ENCODE results near the gene FAM193B.

The FAM193B gene

DNA sequence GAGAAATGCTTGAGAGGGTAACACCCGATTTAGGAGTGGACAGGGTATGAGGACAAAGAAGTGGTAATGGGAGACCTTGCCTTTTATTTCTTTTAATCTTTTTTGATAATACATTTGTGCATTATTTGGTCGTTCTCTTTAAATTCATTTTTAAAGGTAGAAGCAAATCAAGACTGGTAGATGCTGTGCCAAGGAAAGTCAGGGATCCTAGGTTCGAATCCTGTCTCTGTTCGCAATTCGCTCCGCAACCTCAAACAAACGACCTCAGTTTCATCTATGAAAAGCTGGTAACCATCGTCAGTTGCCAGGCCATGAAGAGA is 37.3 kb upstream of the FAM193B start:
- peak overlapping the region; percentile 99 for H3K4me3 ChIP-seq (ENCODE audit: low read length)
- H3K79me2 ChIP-seq (ENCODE audit: low read length): peaks cover 26% of the 10 kb centered on the region
- TF ChIP-seq, protein P1, sequence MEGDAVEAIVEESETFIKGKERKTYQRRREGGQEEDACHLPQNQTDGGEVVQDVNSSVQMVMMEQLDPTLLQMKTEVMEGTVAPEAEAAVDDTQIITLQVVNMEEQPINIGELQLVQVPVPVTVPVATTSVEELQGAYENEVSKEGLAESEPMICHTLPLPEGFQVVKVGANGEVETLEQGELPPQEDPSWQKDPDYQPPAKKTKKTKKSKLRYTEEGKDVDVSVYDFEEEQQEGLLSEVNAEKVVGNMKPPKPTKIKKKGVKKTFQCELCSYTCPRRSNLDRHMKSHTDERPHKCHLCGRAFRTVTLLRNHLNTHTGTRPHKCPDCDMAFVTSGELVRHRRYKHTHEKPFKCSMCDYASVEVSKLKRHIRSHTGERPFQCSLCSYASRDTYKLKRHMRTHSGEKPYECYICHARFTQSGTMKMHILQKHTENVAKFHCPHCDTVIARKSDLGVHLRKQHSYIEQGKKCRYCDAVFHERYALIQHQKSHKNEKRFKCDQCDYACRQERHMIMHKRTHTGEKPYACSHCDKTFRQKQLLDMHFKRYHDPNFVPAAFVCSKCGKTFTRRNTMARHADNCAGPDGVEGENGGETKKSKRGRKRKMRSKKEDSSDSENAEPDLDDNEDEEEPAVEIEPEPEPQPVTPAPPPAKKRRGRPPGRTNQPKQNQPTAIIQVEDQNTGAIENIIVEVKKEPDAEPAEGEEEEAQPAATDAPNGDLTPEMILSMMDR (IDR thresholded peaks at IDR 0.05; ENCODE audit: low read depth, low read length): no peak
- TF ChIP-seq EZH2phosphoT487 (IDR thresholded peaks at IDR 0.05; ENCODE audit: low read depth): no peak
- no peak overlapping the region for H3K27ac ChIP-seq (ENCODE audit: low read length)
- peaks cover 14% of the 10 kb centered on the region for H3K4me1 ChIP-seq (ENCODE audit: low read length)
- H2AFZ ChIP-seq (ENCODE audit: low read depth, low read length): peak overlapping the region; percentile 100
- peaks cover 35% of the 10 kb centered on the region for H3K36me3 ChIP-seq (replicated peaks; ENCODE audit: low read depth, low read length)
- no peaks in the 10 kb centered on the region for H3K9me3 ChIP-seq (ENCODE audit: insufficient read depth, low read length)
- H3K27me3 ChIP-seq (ENCODE audit: low read depth, low read length): no peaks in the 10 kb centered on the region
- no peaks in the 10 kb centered on the region for H4K20me1 ChIP-seq (ENCODE audit: insufficient read depth, low read length)
- H3K9ac ChIP-seq (ENCODE audit: low read length): peak overlapping the region; percentile 99
- H3K4me2 ChIP-seq (ENCODE audit: low read length): peak overlapping the region; percentile 78

DNA sequence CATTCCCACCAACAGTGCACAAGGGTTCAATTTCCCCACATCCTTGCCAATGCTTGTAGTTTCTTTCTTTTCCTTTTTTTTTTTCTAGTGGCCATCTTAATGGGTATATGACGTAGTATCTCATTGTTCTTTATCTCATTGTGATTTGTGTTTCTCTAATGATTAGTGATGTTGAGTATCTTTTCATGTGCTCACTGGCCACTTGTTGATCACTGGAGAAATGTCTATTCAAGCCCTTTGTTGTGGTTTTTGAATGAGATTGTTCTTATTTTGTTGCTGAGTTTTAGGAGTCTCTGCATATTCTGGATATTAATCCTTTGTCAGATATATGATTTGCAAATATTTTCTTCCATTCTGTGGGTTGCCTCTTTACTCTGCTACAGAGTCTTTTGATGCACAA is 36.0 kb upstream of the FAM193B start:
- Histone ChIP-seq H3K4me3 (ENCODE audit: low read length) (no peak overlapping the region), H4K20me1 (ENCODE audit: insufficient read depth, low read length) (no peaks in the 10 kb centered on the region), H3K36me3 (replicated peaks; ENCODE audit: low read depth, low read length) (peaks cover 23% of the 10 kb centered on the region), H3K27me3 (ENCODE audit: low read depth, low read length) (peaks cover 3% of the 10 kb centered on the region; the same call in 1 of the 2 replicates), H3K27ac (ENCODE audit: low read length) (no peak overlapping the region), H2AFZ (ENCODE audit: low read depth, low read length) (no peak overlapping the region), H3K4me2 (ENCODE audit: low read length) (no peak overlapping the region), H3K9me3 (ENCODE audit: insufficient read depth, low read length) (no peaks in the 10 kb centered on the region), H3K79me2 (ENCODE audit: low read length) (peaks cover 26% of the 10 kb centered on the region), H3K9ac (ENCODE audit: low read length) (no peak overlapping the region), H3K4me1 (ENCODE audit: low read length) (peaks cover 14% of the 10 kb centered on the region)
- TF ChIP-seq, protein P1 (IDR thresholded peaks at IDR 0.05; ENCODE audit: low read depth, low read length): no peak
- TF ChIP-seq EZH2phosphoT487 (IDR thresholded peaks at IDR 0.05; ENCODE audit: low read depth): no peak

DNA sequence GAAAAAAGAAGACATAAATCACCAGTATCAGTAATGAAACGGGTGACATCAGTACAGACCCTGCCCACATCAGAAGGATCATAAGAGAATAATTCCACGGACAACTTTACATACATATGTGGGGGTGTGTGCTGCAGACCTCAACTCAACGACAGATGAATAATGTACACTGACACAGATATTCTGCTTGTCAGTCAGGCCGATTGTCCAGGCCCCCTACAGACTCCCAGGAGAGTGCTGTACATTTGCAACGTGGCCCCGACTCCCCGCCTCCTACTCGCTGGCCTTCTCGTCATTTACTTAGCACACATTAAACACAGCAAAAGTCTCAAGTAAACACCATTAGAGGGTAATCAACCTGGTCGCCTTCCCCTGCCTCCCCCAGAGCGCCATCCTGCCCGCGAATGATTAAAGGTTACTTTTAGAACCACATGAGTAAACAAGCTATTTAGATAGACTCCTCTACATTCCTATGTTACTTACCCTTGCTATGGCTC is 34.1 kb upstream of the FAM193B start:
- Histone ChIP-seq H3K9me3 (ENCODE audit: insufficient read depth, low read length) (no peaks in the 10 kb centered on the region), H3K9ac (ENCODE audit: low read length) (no peak overlapping the region), H3K4me3 (ENCODE audit: low read length) (no peak overlapping the region), H3K4me1 (ENCODE audit: low read length) (peaks cover 12% of the 10 kb centered on the region), H2AFZ (ENCODE audit: low read depth, low read length) (no peak overlapping the region), H3K79me2 (ENCODE audit: low read length) (peaks cover 18% of the 10 kb centered on the region), H3K27ac (ENCODE audit: low read length) (no peak overlapping the region), H3K36me3 (replicated peaks; ENCODE audit: low read depth, low read length) (peaks cover 3% of the 10 kb centered on the region), H4K20me1 (ENCODE audit: insufficient read depth, low read length) (no peaks in the 10 kb centered on the region), H3K27me3 (ENCODE audit: low read depth, low read length) (peaks cover 10% of the 10 kb centered on the region; the same call in 1 of the 2 replicates), H3K4me2 (ENCODE audit: low read length) (no peak overlapping the region)
- TF ChIP-seq, protein P1 (IDR thresholded peaks at IDR 0.05; ENCODE audit: low read depth, low read length): no peak
- no peak for TF ChIP-seq EZH2phosphoT487 (IDR thresholded peaks at IDR 0.05; ENCODE audit: low read depth)

DNA sequence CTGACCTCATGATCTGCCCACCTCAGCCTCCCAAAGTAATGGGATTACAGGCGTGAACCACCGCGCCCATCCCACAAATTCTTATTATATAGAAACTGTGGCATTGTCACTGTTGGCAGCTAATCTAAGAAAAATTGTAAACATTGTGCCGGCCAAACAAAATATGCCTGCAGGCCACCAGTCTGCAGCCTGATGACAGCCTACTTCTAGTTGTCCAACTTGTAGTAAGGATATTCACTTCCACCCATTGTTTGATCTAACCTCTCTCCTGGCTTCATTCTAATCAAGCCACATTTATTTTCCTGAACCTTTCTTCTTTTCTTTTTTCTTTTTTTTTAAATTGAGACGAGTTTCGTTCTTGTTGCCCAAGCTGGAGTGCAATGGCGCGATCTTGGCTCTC is 24.0 kb upstream of the FAM193B start:
- H2AFZ ChIP-seq (ENCODE audit: low read depth, low read length): no peak overlapping the region
- H3K79me2 ChIP-seq (ENCODE audit: low read length): no peaks in the 10 kb centered on the region
- no peaks in the 10 kb centered on the region for H3K27me3 ChIP-seq (ENCODE audit: low read depth, low read length)
- no peak overlapping the region for H3K9ac ChIP-seq (ENCODE audit: low read length)
- H3K4me3 ChIP-seq (ENCODE audit: low read length): no peak overlapping the region
- no peak overlapping the region for H3K27ac ChIP-seq (ENCODE audit: low read length)
- H3K4me2 ChIP-seq (ENCODE audit: low read length): no peak overlapping the region
- H4K20me1 ChIP-seq (ENCODE audit: insufficient read depth, low read length): no peaks in the 10 kb centered on the region
- no peak for TF ChIP-seq EZH2phosphoT487 (IDR thresholded peaks at IDR 0.05; ENCODE audit: low read depth)
- TF ChIP-seq, protein P1 (IDR thresholded peaks at IDR 0.05; ENCODE audit: low read depth, low read length): no peak
- no peaks in the 10 kb centered on the region for H3K36me3 ChIP-seq (replicated peaks; ENCODE audit: low read depth, low read length)
- H3K9me3 ChIP-seq (ENCODE audit: insufficient read depth, low read length): no peaks in the 10 kb centered on the region
- H3K4me1 ChIP-seq (ENCODE audit: low read length): no peaks in the 10 kb centered on the region
